GM12864 (cell line): ENCODE results near the gene DRC7.
"Not testable (repeated sequence)": the region's sequence is repeated elsewhere in the genome, so short reads cannot be mapped to it uniquely, and the experiment has no call there.

ENCODE experiments used
- DNase-seq: peaks from one replicate; pipeline ENCODE4 v3.0.0-alpha.2; 2011; ENCODE audit warnings: low read depth
- H3K4me3 ChIP-seq: 2 replicates; pipeline ENCODE4 v1.5.1; 2011; ENCODE audit warnings: mild to moderate bottlenecking, low read depth, low read length, control low read depth
- TF ChIP-seq, protein P1 (sequence below): IDR thresholded peaks from 2 replicates; pipeline ENCODE4 v1.5.1; 2011; ENCODE audit warnings: low read depth, mild to moderate bottlenecking, moderate library complexity, low read length, control low read depth, inconsistent platforms; ENCODE audit errors: missing control alignments

The DRC7 gene

DNA sequence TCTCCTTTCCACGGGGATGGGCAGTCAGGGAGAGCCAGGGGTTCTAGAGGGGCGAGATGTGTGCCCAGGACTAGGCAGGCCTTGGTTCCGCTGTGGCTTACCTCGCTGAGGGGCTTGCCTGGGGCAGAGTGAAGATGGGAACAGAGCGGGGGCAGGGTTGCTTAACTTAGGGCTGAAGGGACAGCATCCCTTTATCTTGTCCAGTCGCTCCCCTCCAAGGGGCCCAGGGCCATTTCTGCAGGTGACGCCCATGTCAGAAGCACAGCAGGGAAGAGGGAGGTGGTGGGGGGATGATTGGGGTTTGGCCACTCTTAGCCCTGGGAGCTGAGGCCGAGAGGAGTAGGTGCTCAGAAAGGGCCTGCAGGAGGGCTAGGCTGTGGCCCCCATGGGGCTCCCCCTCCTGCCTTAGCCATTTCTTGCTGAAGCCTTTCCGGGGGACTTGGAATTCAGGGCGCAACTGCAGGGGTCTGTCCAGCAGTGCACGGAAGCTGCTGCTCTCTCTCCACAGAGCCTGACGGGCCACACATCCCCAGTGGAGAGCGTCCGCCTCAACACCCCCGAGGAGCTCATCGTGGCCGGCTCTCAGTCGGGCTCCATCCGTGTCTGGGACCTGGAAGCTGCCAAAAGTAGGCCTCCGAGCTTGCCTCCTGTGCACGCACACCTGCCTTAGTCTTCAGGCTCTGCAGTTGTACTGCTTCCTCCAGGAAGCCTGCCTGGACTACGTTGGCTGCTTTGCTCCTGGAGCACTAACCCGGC lies 49.5 kb downstream of the DRC7 start:
- TF ChIP-seq, protein P1, sequence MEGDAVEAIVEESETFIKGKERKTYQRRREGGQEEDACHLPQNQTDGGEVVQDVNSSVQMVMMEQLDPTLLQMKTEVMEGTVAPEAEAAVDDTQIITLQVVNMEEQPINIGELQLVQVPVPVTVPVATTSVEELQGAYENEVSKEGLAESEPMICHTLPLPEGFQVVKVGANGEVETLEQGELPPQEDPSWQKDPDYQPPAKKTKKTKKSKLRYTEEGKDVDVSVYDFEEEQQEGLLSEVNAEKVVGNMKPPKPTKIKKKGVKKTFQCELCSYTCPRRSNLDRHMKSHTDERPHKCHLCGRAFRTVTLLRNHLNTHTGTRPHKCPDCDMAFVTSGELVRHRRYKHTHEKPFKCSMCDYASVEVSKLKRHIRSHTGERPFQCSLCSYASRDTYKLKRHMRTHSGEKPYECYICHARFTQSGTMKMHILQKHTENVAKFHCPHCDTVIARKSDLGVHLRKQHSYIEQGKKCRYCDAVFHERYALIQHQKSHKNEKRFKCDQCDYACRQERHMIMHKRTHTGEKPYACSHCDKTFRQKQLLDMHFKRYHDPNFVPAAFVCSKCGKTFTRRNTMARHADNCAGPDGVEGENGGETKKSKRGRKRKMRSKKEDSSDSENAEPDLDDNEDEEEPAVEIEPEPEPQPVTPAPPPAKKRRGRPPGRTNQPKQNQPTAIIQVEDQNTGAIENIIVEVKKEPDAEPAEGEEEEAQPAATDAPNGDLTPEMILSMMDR, result no peak

DNA sequence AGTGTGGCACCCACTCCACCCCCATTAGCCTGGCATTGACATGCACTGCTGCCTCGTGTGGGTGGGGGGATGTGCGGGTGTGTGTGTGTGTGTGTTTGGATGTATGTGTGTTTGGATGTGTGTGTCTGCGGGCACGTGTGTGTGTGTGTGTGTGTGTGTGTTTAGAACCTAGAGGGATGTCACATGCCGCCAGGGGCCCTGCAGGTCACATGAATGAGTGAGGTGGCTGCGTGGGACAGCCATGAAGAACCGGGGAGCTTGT lies 50.0 kb downstream of the DRC7 start:
- TF ChIP-seq, protein P1, result no peak
- DNase-seq, result no peak
- no peak overlapping the region for H3K4me3 ChIP-seq

More for the DNA sequence above, 49.5 kb downstream of the DRC7 start:
- H3K4me3 ChIP-seq, result no peak overlapping the region
- DNase-seq, result no peak

DNA sequence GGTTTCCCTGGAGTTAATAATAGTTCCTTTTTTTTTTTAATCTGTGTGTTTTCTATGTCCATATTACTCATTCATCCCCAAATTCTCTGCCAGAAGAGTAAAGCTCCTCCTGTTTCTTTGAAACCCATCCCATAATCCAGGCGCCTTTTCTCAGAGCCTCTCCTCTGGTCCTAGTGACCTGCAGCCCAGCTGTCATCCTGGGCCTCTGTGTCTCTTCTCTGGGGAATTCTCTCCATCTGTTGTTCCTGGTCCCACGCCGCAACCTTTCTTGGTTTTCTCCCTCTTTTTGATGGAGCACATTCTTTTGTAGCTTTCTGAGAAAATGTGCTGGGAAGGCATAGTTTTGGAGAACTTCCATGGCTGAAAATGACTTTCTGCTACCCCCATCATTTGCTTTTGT lies 51.2 kb downstream of the DRC7 start:
- TF ChIP-seq, protein P1, result no peak
- DNase-seq, result no peak
- no peak overlapping the region for H3K4me3 ChIP-seq

DNA sequence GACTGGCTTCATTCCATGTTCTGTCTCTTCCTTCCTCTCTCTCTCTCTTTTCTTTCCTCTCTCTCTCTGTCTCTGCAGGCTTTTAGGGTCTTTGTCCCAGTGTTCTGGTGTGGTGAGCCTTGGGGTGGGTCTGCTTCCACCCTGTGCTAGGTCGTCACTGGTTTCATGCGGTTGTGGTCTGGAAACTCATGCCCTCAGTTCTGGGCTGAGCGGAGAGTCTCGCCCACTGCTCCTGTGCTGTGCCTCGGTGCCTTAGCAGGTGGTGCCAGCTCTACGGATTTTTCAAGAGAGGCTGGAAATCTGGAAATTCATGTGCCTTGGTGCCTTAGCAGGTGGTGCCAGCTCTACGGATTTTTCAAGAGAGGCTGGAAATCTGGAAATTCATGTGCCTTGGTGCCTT lies 51.7 kb downstream of the DRC7 start:
- H3K4me3 ChIP-seq, DNase-seq: not testable (repeated sequence)

DNA sequence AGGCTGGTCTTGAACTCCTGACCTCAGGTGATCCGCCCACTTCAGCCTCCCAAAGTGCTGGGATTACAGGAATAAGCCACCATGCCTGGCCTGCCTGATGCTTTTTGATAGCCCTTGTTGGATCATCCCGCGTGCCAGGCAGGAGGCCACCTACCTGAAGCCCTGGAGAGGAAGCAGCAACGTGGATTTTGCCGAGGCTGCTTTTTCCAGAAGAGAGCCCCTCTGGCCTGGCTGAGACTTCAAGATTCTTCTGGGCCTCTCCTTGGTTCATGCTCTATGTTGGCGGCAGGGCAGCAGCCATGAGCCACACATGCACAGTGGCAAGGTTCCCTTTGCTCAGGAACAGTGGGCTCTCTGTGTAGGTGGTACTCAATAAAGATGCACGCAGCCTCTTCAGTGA lies 52.5 kb downstream of the DRC7 start:
- TF ChIP-seq, protein P1, result no peak
- DNase-seq, result no peak
- H3K4me3 ChIP-seq, result no peak overlapping the region

DNA sequence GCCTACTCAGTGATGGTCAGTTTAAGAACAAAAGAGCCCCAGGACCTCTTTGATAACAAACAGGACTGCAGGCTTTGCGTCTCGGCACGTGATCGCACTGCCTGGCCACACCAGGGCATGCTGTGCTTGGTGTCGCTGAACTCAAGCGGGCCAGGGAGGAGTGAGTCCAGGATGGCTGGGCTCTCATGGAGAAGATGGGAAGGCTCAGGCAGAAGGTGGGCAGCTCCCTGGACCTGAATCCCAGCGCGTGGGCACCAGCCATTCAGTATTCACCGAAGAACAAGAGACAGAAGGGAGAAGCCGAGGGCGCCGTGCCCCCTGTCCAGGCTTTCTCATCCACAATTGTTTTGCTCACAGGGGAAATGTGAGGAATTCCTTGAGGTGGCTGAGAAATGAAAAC lies 52.9 kb downstream of the DRC7 start:
- DNase-seq, result no peak
- TF ChIP-seq, protein P1, result no peak
- H3K4me3 ChIP-seq, result no peak overlapping the region

DNA sequence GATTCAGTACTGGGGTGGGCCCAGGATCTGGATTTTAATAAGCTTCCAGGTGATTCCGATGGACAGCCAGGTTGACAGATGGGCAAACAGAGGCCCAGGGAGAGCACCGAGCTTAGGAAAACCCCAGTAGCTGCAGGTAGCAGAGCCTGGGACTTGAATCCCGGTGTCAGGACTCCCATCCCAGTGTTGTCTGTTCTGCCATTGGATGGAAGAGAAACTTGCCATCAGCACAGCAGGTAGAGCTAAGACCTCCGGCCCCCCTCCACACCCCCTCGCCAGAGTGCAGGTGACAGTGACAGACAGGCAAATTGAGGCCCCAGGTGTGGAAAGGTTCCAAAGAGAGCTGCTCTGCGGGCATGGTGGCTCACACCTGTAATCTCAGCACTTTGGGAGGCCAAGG lies 53.4 kb downstream of the DRC7 start:
- TF ChIP-seq, protein P1, result no peak
- no peak overlapping the region for H3K4me3 ChIP-seq
- no peak for DNase-seq

DNA sequence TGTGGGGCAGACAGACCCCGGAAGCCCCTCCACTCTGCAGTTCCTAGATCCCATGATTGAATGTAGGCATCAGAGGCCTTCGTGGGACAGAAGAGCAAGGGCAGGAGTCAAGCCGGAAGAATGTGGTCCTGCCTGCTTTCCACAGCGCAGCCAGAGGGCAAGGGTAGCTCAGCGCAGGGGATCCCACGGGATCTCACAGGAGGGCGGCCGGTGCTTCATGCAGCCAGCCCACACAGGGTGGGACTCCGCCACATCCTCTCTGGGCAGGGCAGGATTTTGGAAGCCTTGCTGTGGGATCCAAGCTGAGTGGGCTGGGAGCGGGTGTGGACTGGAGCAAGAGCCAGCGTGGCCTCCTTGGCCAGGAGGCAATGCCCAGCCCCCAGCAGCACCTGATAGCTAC lies 54.0 kb downstream of the DRC7 start:
- DNase-seq, result no peak
- TF ChIP-seq, protein P1, result no peak

More for the DNA sequence above, 54.0 kb downstream of the DRC7 start:
- no peak overlapping the region for H3K4me3 ChIP-seq
